HCT116 (cell line): ENCODE data around the gene CC2D1A. TPM values are rescaled to one million over a fixed set of nuclear protein-coding genes. Genes with fewer than 3 reads are reported as not detected.

Source experiments
- ATAC-seq: fragments of 200-7000 bp; cut with Tn5 transposase; 2 replicates; pipeline ENCODE4 v1.9.1; 2020; ENCODE audit warnings: mild to moderate bottlenecking, moderate library complexity
- BruUV-seq: library from RNA; stranded (reverse); fragments of 400-500 nt; replicated peaks from 2 replicates; lab custom pipeline; 2021; lab: Mats Ljungman, UMichigan
- CTCF ChIA-PET: fragments of 300-600 bp; sonication (Branson Sonifier 250); formaldehyde crosslinking; loops from one replicate; lab custom pipeline; 2021; ENCODE audit warnings: antibody characterized with exemption; lab: Charles Lee
- POLR2A ChIA-PET: fragments of 300-600, 350-600 bp; sonication (Branson Sonifier 250); formaldehyde crosslinking; loops from one replicate; lab custom pipeline; 2021; ENCODE audit warnings: antibody characterized with exemption; lab: Charles Lee
- RAD21 ChIA-PET, 2 experiments: fragments of 300-600 bp; sonication (Branson Sonifier 250); formaldehyde crosslinking; loops; one replicate each; lab custom pipeline; 2023; ENCODE audit warnings: low total read pairs in 2 of 2; ENCODE audit not compliant: uncharacterized antibody in 2 of 2, unreplicated experiment in 2 of 2, low non-redundant PET in 1 of 2; lab: Charles Lee
- DNase-seq: peaks from one replicate; pipeline ENCODE4 v3.0.0-alpha.2; 2010; ENCODE audit warnings: low read depth, low spot score
- H2AFZ ChIP-seq: fragments of 200-600 bp; shearing (Covaris generic), sonication (generic); 2 replicates; pipeline ENCODE4 v1.6.1; 2017; ENCODE audit warnings: low read depth, mixed run types, mixed read lengths, antibody characterized with exemption, low read length; ENCODE audit not compliant: poor library complexity, severe bottlenecking
- H3K27ac ChIP-seq: 2 replicates; pipeline ENCODE4 v1.5.1; 2012; ENCODE audit warnings: low read depth, low read length
- H3K27me3 ChIP-seq: fragments of 200-600 bp; sonication (generic); 2 replicates; pipeline ENCODE4 v1.6.1; 2016; ENCODE audit warnings: mixed run types, low read length, mixed read lengths; ENCODE audit not compliant: insufficient read depth
- H3K36me3 ChIP-seq, 2 experiments: fragments of 200-500 bp in 1 of 2; fragments of 200-600 bp in 1 of 2; sonication (Bioruptor generic) in 1 of 2; sonication (generic) in 1 of 2; 2 replicates each; pipeline versions ENCODE4 v1.5.1 to v1.6.1; 2014 to 2016; ENCODE audit warnings: low read length in 2 of 2, inconsistent platforms in 1 of 2, mixed read lengths in 1 of 2, mixed run types in 1 of 2; ENCODE audit not compliant: insufficient read depth in 2 of 2, control insufficient read depth in 1 of 2
- H3K4me1 ChIP-seq, 2 experiments: fragments of 200-600 bp in 1 of 2; sonication (generic) in 1 of 2; 2 replicates each; pipeline versions ENCODE4 v1.5.1 to v1.6.1; 2012 to 2017; ENCODE audit warnings: low read length in 2 of 2, inconsistent platforms in 1 of 2, mild to moderate bottlenecking in 1 of 2, mixed read lengths in 1 of 2, mixed run types in 1 of 2, moderate library complexity in 1 of 2; ENCODE audit not compliant: insufficient read depth in 2 of 2, control insufficient read depth in 1 of 2
- H3K4me2 ChIP-seq: fragments of 200-600 bp; sonication (generic); 2 replicates; pipeline ENCODE4 v1.6.1; 2017; ENCODE audit warnings: mixed run types, low read length, mixed read lengths
- H3K4me3 ChIP-seq, 2 experiments: fragments of 200-600 bp in 1 of 2; sonication (generic) in 1 of 2; replicated peaks in 1 of 2; 2 replicates each; pipeline ENCODE4 v1.5.1; 2011 to 2016; ENCODE audit warnings: low read length in 2 of 2, control low read depth in 1 of 2, low read depth in 1 of 2, mild to moderate bottlenecking in 1 of 2, mixed read lengths in 1 of 2, mixed run types in 1 of 2
- H3K79me2 ChIP-seq: fragments of 200-600 bp; sonication (generic); 2 replicates; pipeline ENCODE4 v1.6.1; 2017; ENCODE audit warnings: mild to moderate bottlenecking, mixed run types, low read length, moderate library complexity, mixed read lengths; ENCODE audit not compliant: insufficient read depth
- H3K9ac ChIP-seq: fragments of 200-600 bp; sonication (generic); 2 replicates; pipeline ENCODE4 v1.6.1; 2016; ENCODE audit warnings: low read length, mixed read lengths
- H3K9me2 ChIP-seq: fragments of 200-600 bp; sonication (generic), shearing (Covaris generic); 2 replicates; pipeline ENCODE4 v1.6.1; 2017; ENCODE audit warnings: mixed run types, mild to moderate bottlenecking, moderate library complexity; ENCODE audit not compliant: insufficient read depth
- H3K9me3 ChIP-seq, 2 experiments: fragments of 200-500 bp in 1 of 2; fragments of 200-600 bp in 1 of 2; sonication (Bioruptor generic) in 1 of 2; sonication (generic) in 1 of 2; 2 replicates each; pipeline ENCODE4 v1.6.1; 2014 to 2017; ENCODE audit warnings: low read length in 2 of 2, mixed read lengths in 2 of 2, inconsistent platforms in 1 of 2, low read depth in 1 of 2, mild to moderate bottlenecking in 1 of 2, mixed run types in 1 of 2, moderate library complexity in 1 of 2; ENCODE audit not compliant: control insufficient read depth in 1 of 2, insufficient read depth in 1 of 2
- H4K20me1 ChIP-seq: fragments of 200-600 bp; sonication (generic), shearing (Covaris generic); 2 replicates; pipeline ENCODE4 v1.6.1; 2017; ENCODE audit warnings: mixed run types, mild to moderate bottlenecking, moderate library complexity; ENCODE audit not compliant: insufficient read depth
- EGR1 ChIP-seq: IDR thresholded peaks from 2 replicates; pipeline ENCODE4 v1.6.1; 2012; ENCODE audit warnings: low read depth
- intact Hi-C: fragments of 100-400 bp; cut with micrococcal nuclease; formaldehyde crosslinking; loops from 2 replicates; pipeline ENCODE4 v1.10.0; 2022
- microRNA counts: library from miRNA; unstranded; fragments of <30 nt; microRNA quantifications from one replicate; lab custom pipeline; 2015
- microRNA-seq: library from miRNA; unstranded; fragments of <30 nt; microRNA quantifications from one replicate; pipeline ENCODE4, GENCODE V29; 2016; ENCODE audit warnings: borderline number of aligned reads
- total RNA-seq: library from RNA; stranded (reverse); gene quantifications from one replicate; pipeline ENCODE4 v1.2.1, GENCODE V29; 2021; ENCODE audit not compliant: unreplicated experiment

CC2D1A gene
- total RNA-seq, 1 experiment from 2014 or later = 51.5 TPM

GRCh38 chr19:13980340-13980739, 74.3 kb downstream of the CC2D1A start:
- ChIA-PET POLR2A (no interaction called here), CTCF (no interaction called here), RAD21 (no interaction called here)
- Histone ChIP-seq H3K9me3 (no peaks in the 10 kb centered on the region), H3K27ac (no peak overlapping the region), H3K4me2 (no peak overlapping the region), H3K9ac (no peak overlapping the region), H4K20me1 (no peaks in the 10 kb centered on the region), H3K4me3 (no peak overlapping the region), H2AFZ (no peak overlapping the region), H3K36me3 (no peaks in the 10 kb centered on the region; a peak in 1 of 4 replicates), H3K27me3 (no peaks in the 10 kb centered on the region), H3K9me2 (no peaks in the 10 kb centered on the region), H3K4me1 (no peaks in the 10 kb centered on the region; a peak in 1 of 4 replicates), H3K79me2 (no peaks in the 10 kb centered on the region)
- TF ChIP-seq EGR1 = no peak
- intact Hi-C loops = no loop called here
- DNase-seq = no peak
- ATAC-seq = no peak
- no TSS peak for BruUV-seq

MicroRNA genes within 50 kb of the gene (microRNA counts, 767-probe panel; counts per million panel counts)
- microRNA hsa-miR-181c-5p (lab: Ali Mortazavi, UCI) = not detected

Small RNA genes within 50 kb of the gene (microRNA-seq; reads per million reads assigned to microRNA genes)
- 411 reads per million, percentile 74 among the genes with 10 or more reads in this experiment for gene MIR181C
- gene MIR181D = 185 reads per million, percentile 67 among the genes with 10 or more reads in this experiment

Other genes starting within 250 kb of the CC2D1A start
- gene MRI1, start 141.7 kb upstream of the CC2D1A start, total RNA-seq = 19.6 TPM
- 115 TPM for gene C19orf53, start 131.7 kb upstream of the CC2D1A start, total RNA-seq
- 9.8 TPM for gene ZSWIM4, start 110.8 kb upstream of the CC2D1A start, total RNA-seq
- not detected for gene NANOS3, start 29.1 kb upstream of the CC2D1A start, total RNA-seq
- 1.7 TPM for gene BRME1, start 84 bp upstream of the CC2D1A start, total RNA-seq
- gene PODNL1, start 32.2 kb downstream of the CC2D1A start, total RNA-seq = 0.71 TPM
- gene DCAF15, start 46.3 kb downstream of the CC2D1A start, total RNA-seq = 46.2 TPM
- gene RFX1, start 100.1 kb downstream of the CC2D1A start, total RNA-seq = 16.3 TPM
- not detected for gene RLN3, start 121.9 kb downstream of the CC2D1A start, total RNA-seq
- 18.3 TPM for gene IL27RA, start 125.6 kb downstream of the CC2D1A start, total RNA-seq
- gene PALM3, start 155.9 kb downstream of the CC2D1A start, total RNA-seq = 3.3 TPM
- 5.2 TPM for gene MISP3, start 166.6 kb downstream of the CC2D1A start, total RNA-seq
- not detected for gene C19orf67, start 179.6 kb downstream of the CC2D1A start, total RNA-seq
- 62.9 TPM for gene SAMD1, start 184.6 kb downstream of the CC2D1A start, total RNA-seq
- gene PRKACA, start 211.6 kb downstream of the CC2D1A start, total RNA-seq = 95.7 TPM
- gene ASF1B, start 230.4 kb downstream of the CC2D1A start, total RNA-seq = 78.1 TPM